Upper lobe of right lung (tissue), 1 donor: ENCODE measurements around the gene ADGB. TPM values are rescaled to one million over a fixed set of nuclear protein-coding genes. Genes with fewer than 3 reads are reported as not detected.

Experiments used
- ATAC-seq: fragments of 200-7000 bp; cut with Tn5 transposase; one replicate; pipeline ENCODE4 v1.9.1; 2020; ENCODE audit warnings: mild to moderate bottlenecking, moderate library complexity
- DNase-seq: peaks from one replicate; pipeline ENCODE4 v3.0.0-alpha.2; 2020
- H3K27ac ChIP-seq: fragments of 200-600 bp; one replicate; pipeline ENCODE4 v1.8.0; 2022
- H3K27me3 ChIP-seq: fragments of 200-600 bp; one replicate; pipeline ENCODE4 v1.8.0; 2022; ENCODE audit warnings: mild to moderate bottlenecking
- H3K36me3 ChIP-seq: fragments of 200-600 bp; one replicate; pipeline ENCODE4 v1.8.0; 2022
- H3K4me1 ChIP-seq: fragments of 200-600 bp; one replicate; pipeline ENCODE4 v1.8.0; 2022
- H3K4me3 ChIP-seq: fragments of 200-600 bp; one replicate; pipeline ENCODE4 v1.8.0; 2022; ENCODE audit warnings: mild to moderate bottlenecking
- H3K9me3 ChIP-seq: fragments of 200-600 bp; one replicate; pipeline ENCODE4 v1.8.0; 2022
- CTCF ChIP-seq: fragments of 200-600 bp; IDR thresholded peaks from one replicate; pipeline ENCODE4 v1.8.0; 2022; ENCODE audit warnings: antibody characterized with exemption
- intact Hi-C: fragments of 100-400 bp; cut with DNase I; formaldehyde crosslinking; loops from one replicate; pipeline ENCODE4 v1.11.0; 2022
- total RNA-seq: library from RNA; stranded (reverse); fragmentation: NEBNext Ultra II Directional; extraction: Animal tissue kit (Norgen Biotek cat#: 25700); gene quantifications from one replicate; pipeline ENCODE4 v1.2.1, GENCODE V29; 2021
- donor health status: DM: no; HTN: yes; CAD: no; lungs with severe emphysema.

ADGB gene
- total RNA-seq, 1 donor from 2014 or later = not detected

DNA sequence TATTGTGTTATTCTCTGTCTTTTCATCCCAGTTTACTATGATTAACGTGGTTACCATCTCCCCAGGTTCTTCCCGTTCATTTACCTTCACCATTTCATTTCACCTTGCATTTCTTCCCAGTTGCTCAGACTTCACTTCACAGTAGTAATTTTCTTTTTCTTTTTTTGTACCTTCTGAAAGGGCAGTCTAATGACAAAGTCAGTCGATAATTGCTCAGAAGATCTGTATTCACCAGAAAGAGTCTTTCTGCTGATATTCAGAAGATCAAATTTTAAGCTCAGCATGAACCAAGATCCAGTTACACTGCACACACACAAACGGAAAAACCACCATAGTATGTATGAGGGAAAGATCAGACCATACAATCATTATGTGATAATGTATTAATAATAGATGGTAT lies 265.5 kb downstream of the ADGB start:
- H3K4me1 ChIP-seq = no peaks in the 10 kb centered on the region
- no peak for DNase-seq

DNA sequence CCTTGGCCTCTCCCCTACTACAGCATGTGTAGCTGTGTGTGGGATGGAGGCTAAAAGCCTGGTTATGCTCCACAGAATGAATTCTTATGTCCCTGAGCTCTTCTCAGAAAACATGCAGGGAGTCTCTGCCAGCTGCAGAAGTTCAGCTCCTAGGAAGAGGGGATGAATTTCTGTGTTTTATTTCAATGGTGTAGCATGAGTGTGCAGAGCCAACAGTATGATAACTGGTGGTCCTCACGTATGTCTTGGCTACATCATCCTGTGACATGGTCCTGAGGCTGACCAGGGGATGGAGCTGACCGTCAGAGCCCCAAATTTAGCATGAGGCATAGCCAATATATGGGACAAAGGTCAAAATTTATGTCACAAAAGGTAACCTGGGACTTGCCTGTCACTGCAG lies 266.1 kb downstream of the ADGB start:
- H3K36me3 ChIP-seq = no peaks in the 10 kb centered on the region
- no peaks in the 10 kb centered on the region for H3K9me3 ChIP-seq
- TF ChIP-seq CTCF = no peak
- intact Hi-C loops = no loop called here
- no peak overlapping the region for H3K27ac ChIP-seq
- DNase-seq (no peak), ATAC-seq (no peak)
- H3K4me1 ChIP-seq = no peaks in the 10 kb centered on the region
- no peaks in the 10 kb centered on the region for H3K27me3 ChIP-seq
- no peak overlapping the region for H3K4me3 ChIP-seq

More for the DNA sequence above, 265.5 kb downstream of the ADGB start:
- no peak for ATAC-seq
- H3K27me3 ChIP-seq = no peaks in the 10 kb centered on the region
- H3K36me3 ChIP-seq = no peaks in the 10 kb centered on the region
- intact Hi-C loops = no loop called here
- no peak for TF ChIP-seq CTCF
- no peak overlapping the region for H3K4me3 ChIP-seq
- no peak overlapping the region for H3K27ac ChIP-seq
- no peaks in the 10 kb centered on the region for H3K9me3 ChIP-seq

Other genes with a start within 250 kb of the ADGB start
- gene RAB32, start 55.1 kb upstream of the ADGB start, total RNA-seq = 36.8 TPM